ENCODE results near the gene RMRP.

- TF ChIP-seq RFX5 (IDR thresholded peaks at IDR 0.05; ENCODE audit: low read depth, low read length), result no peak
- no peak for TF ChIP-seq CTCF (IDR thresholded peaks at IDR 0.05 in 2 of 3, conservative IDR thresholded peaks at IDR 0.05 in 1 of 3; ENCODE audit: control insufficient read depth in 2 of 3, extremely low read depth in 1 of 3, insufficient read depth in 1 of 3, low read depth in 3 of 3, low read length in 3 of 3)
- no peak for TF ChIP-seq PML (IDR thresholded peaks at IDR 0.05; ENCODE audit: low read length)
- no peak for TF ChIP-seq BHLHE40 (IDR thresholded peaks at IDR 0.05; ENCODE audit: borderline replicate concordance in 1 of 2, low read depth in 2 of 2, low read length in 1 of 2)
- no peak for TF ChIP-seq ELK1 (IDR thresholded peaks at IDR 0.05; ENCODE audit: low read depth, low read length)
- no peak for TF ChIP-seq YY1 (IDR thresholded peaks at IDR 0.05; ENCODE audit: low read depth, low read length)
- no peak for TF ChIP-seq TCF12 (IDR thresholded peaks at IDR 0.05; ENCODE audit: low read depth, low read length)
- TF ChIP-seq POLR2A (IDR thresholded peaks at IDR 0.05; ENCODE audit: low read depth, low read length), result no peak
- no peak for TF ChIP-seq MXI1 (IDR thresholded peaks at IDR 0.05; ENCODE audit: low read depth, low read length)
- TF ChIP-seq, protein P1, sequence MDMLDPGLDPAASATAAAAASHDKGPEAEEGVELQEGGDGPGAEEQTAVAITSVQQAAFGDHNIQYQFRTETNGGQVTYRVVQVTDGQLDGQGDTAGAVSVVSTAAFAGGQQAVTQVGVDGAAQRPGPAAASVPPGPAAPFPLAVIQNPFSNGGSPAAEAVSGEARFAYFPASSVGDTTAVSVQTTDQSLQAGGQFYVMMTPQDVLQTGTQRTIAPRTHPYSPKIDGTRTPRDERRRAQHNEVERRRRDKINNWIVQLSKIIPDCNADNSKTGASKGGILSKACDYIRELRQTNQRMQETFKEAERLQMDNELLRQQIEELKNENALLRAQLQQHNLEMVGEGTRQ (IDR thresholded peaks at IDR 0.05; ENCODE audit: borderline replicate concordance, low read depth, low read length), result no peak
- TF ChIP-seq USF1 (IDR thresholded peaks at IDR 0.05; ENCODE audit: borderline replicate concordance, extremely low read length, insufficient read depth, low read depth, low read length), result no peak
- TF ChIP-seq WRNIP1 (IDR thresholded peaks at IDR 0.05; ENCODE audit: borderline replicate concordance, low read depth, low read length), result no peak
- no peak for TF ChIP-seq SMARCA5 (IDR thresholded peaks at IDR 0.05)
- no peak for TF ChIP-seq TAF1 (IDR thresholded peaks at IDR 0.05; ENCODE audit: borderline replicate concordance, low read depth, low read length)
These were observed 30.2 kb upstream of the RMRP start for GRCh38 chr9:35687972-35688557.
